Neural cell (in vitro differentiated cells): ENCODE results near the gene CDC42EP5.

ENCODE experiments used
- CTCF ChIP-seq: fragments of 450-650 bp; IDR thresholded peaks from 2 replicates; pipeline ENCODE4 v1.5.1; 2014; ENCODE audit warnings: antibody characterized with exemption, mild to moderate bottlenecking, moderate library complexity; ENCODE audit not compliant: poor library complexity, severe bottlenecking
- EP300 ChIP-seq: fragments of 450-650 bp; conservative IDR thresholded peaks from 2 replicates; pipeline ENCODE4 v1.6.1; 2014; ENCODE audit warnings: antibody characterized with exemption, mild to moderate bottlenecking, moderate library complexity; ENCODE audit not compliant: poor library complexity, severe bottlenecking
- EZH2 ChIP-seq: fragments of 200-600, 300-800 bp; shearing (Covaris generic), sonication (generic); IDR thresholded peaks from 2 replicates; pipeline ENCODE4 v1.6.1; 2014; ENCODE audit warnings: antibody characterized with exemption, low read length, borderline replicate concordance, mild to moderate bottlenecking; ENCODE audit not compliant: insufficient read depth, poor library complexity, severe bottlenecking
- MXI1 ChIP-seq: fragments of 450-650 bp; conservative IDR thresholded peaks from 2 replicates; pipeline ENCODE4 v1.6.1; 2014; ENCODE audit warnings: antibody characterized with exemption, mild to moderate bottlenecking; ENCODE audit not compliant: poor library complexity, severe bottlenecking
- POLR2AphosphoS5 ChIP-seq: IDR thresholded peaks from 2 replicates; pipeline ENCODE4 v1.6.1; 2012
- REST ChIP-seq: IDR thresholded peaks from 2 replicates; pipeline ENCODE4 v1.6.1; 2012; ENCODE audit warnings: borderline replicate concordance
- SMC3 ChIP-seq: fragments of 450-650 bp; conservative IDR thresholded peaks from 2 replicates; pipeline ENCODE4 v1.6.1; 2014; ENCODE audit warnings: antibody characterized with exemption, mild to moderate bottlenecking, moderate library complexity; ENCODE audit not compliant: poor library complexity

- TF ChIP-seq REST, result no peak
- no peak for TF ChIP-seq CTCF
- TF ChIP-seq MXI1, result no peak
- no peak for TF ChIP-seq EZH2
- no peak for TF ChIP-seq SMC3
- no peak for TF ChIP-seq POLR2AphosphoS5
- no peak for TF ChIP-seq EP300
Observed at GRCh38 chr19:54440641-54441040, 32.5 kb downstream of the CDC42EP5 start.
